ENCODE results near the gene FAM187B.

The FAM187B gene

DNA sequence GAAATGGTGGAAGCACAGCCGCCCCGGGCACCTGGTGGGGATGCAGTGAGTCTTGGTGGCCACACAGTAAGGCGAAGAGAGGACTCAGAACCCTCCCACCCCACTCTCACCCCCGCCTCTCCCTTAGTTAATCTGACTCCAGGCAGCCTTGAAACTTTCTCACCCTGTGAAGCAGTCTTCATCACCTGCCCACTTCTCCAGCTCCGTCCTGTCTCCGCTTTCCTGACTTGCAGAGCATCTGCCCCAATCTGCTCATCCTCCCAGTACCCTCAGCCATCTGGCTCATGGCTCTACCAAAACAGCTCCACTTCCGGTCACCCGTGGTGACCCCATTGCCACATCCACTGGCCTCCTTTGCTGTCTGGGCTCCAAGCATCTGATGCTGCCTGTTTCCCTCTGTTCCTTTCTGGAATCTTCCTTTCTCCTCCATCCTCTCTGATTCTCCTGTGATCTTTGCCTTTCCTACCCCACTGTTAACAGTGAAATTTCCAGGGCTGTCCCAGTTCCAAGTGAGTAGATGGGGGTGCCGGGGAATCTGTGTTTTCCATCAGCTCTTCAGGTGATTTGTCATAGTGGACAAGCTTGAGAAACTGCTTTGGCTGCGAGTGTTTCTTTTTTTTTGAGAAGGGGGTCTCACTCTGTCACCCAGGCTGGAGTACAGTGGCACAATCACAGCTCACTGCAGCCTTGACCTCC lies 44.6 kb upstream of the FAM187B start:
- CTCF ChIA-PET: interaction anchor here (0.7 to 3.8 kb wide), 6 partner anchors 13 to 265 kb away, joined by 3 to 17 read pairs (median 4); no protein-coding TSS in a partner anchor

DNA sequence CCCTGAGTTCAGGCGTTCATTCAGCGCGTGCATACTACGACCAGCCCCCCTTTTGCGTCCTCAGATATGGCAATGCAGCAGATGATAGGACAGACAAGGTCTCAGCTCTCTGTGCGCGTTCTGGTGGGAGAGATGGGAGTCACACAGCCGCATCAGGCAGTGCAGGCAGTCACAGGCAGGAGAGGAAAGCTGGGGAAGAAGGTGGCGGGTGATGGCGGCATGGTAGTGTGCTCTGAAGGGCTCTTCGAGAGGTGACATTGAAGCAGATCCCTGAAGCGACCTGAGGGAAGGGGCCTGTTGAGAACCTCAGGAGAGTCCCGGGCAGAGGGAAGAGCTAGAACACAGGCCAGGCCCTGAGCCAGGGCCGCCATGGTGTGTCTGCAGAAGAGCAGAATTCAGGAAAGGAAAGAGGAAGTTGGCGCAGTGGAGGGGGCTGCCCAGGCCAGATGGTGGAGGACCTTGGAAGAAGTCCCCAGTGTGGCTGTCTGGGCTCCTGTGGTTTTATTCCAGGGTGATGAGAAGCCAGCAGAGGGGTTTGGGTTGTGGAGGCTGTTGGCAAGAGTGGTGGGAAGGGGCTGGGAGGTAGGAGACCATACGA lies 43.7 kb upstream of the FAM187B start:
- Histone ChIP-seq H3K27ac (ENCODE audit: extremely low read depth, low read depth, low read length) (peak overlapping the region; percentile 22; the same call in 1 of the 2 replicates), H3K4me1 (ENCODE audit: control insufficient read depth, insufficient read depth, low read length) (peaks cover 7% of the 10 kb centered on the region), H3K9me3 (ENCODE audit: control insufficient read depth, insufficient read depth, low read depth, low read length) (no peaks in the 10 kb centered on the region), H3K4me3 (ENCODE audit: low read depth, low read length) (no peak overlapping the region), H3K36me3 (ENCODE audit: control insufficient read depth in 2 of 2, insufficient read depth in 1 of 2, low read length in 2 of 2) (peaks cover 66 to 73% of the 10 kb centered on the region in 2 experiments)
- ChIA-PET POLR2A (interaction anchor here (0.6 kb wide), 1 partner anchor 9 kb away, joined by 3 read pairs; no protein-coding TSS in a partner anchor), CTCF (interaction anchor here (0.7 to 1.5 kb wide), 4 partner anchors 35 to 223 kb away, joined by 3 to 8 read pairs (median 6); no protein-coding TSS in a partner anchor)
- TF ChIP-seq ZNF426 (tag by site-specific recombination; IDR thresholded peaks at IDR 0.05) (no peak), HOXD13 (CRISPR knock-in tag; IDR thresholded peaks at IDR 0.05; ENCODE audit: borderline replicate concordance) (peak; percentile 42; the same call in 1 of the 2 replicates), ZNF274 (IDR thresholded peaks at IDR 0.05; ENCODE audit: low read length) (no peak), ZNF274 (tag by site-specific recombination; IDR thresholded peaks at IDR 0.05; ENCODE audit: borderline replicate concordance) (no peak), ZNF10 (tag by site-specific recombination; IDR thresholded peaks at IDR 0.05) (no peak)
- TF ChIP-seq, protein P1, sequence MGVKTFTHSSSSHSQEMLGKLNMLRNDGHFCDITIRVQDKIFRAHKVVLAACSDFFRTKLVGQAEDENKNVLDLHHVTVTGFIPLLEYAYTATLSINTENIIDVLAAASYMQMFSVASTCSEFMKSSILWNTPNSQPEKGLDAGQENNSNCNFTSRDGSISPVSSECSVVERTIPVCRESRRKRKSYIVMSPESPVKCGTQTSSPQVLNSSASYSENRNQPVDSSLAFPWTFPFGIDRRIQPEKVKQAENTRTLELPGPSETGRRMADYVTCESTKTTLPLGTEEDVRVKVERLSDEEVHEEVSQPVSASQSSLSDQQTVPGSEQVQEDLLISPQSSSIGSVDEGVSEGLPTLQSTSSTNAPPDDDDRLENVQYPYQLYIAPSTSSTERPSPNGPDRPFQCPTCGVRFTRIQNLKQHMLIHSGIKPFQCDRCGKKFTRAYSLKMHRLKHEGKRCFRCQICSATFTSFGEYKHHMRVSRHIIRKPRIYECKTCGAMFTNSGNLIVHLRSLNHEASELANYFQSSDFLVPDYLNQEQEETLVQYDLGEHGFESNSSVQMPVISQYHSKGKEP (tag by site-specific recombination; IDR thresholded peaks at IDR 0.05): no peak
- TF ChIP-seq, protein P2, sequence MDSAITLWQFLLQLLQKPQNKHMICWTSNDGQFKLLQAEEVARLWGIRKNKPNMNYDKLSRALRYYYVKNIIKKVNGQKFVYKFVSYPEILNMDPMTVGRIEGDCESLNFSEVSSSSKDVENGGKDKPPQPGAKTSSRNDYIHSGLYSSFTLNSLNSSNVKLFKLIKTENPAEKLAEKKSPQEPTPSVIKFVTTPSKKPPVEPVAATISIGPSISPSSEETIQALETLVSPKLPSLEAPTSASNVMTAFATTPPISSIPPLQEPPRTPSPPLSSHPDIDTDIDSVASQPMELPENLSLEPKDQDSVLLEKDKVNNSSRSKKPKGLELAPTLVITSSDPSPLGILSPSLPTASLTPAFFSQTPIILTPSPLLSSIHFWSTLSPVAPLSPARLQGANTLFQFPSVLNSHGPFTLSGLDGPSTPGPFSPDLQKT (IDR thresholded peaks at IDR 0.05; ENCODE audit: borderline replicate concordance, low read depth, low read length): no peak
- TF ChIP-seq, protein P3, sequence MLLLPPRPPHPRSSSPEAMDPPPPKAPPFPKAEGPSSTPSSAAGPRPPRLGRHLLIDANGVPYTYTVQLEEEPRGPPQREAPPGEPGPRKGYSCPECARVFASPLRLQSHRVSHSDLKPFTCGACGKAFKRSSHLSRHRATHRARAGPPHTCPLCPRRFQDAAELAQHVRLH (tag by site-specific recombination; IDR thresholded peaks at IDR 0.05): no peak

More for the DNA sequence above, 44.6 kb upstream of the FAM187B start:
- POLR2A ChIA-PET: interaction anchor here (0.6 to 0.7 kb wide), 2 partner anchors 8 to 88 kb away, joined by 3 read pairs; no protein-coding TSS in a partner anchor
- H3K36me3 ChIP-seq (ENCODE audit: control insufficient read depth in 2 of 2, insufficient read depth in 1 of 2, low read length in 2 of 2): peaks cover 70 to 82% of the 10 kb centered on the region in 2 experiments
- 0 out of 2 replicates have a peak overlapping the region, but pooled peaks have one; percentile 9 for H3K27ac ChIP-seq (ENCODE audit: extremely low read depth, low read depth, low read length)
- peaks cover 7% of the 10 kb centered on the region for H3K4me1 ChIP-seq (ENCODE audit: control insufficient read depth, insufficient read depth, low read length)
- H3K9me3 ChIP-seq (ENCODE audit: control insufficient read depth, insufficient read depth, low read depth, low read length): no peaks in the 10 kb centered on the region
- TF ChIP-seq ZNF157 (tag by site-specific recombination; IDR thresholded peaks at IDR 0.05) (no peak), SCRT1 (tag by site-specific recombination; IDR thresholded peaks at IDR 0.05; ENCODE audit: borderline replicate concordance) (no peak), ZNF114 (tag by site-specific recombination; IDR thresholded peaks at IDR 0.05) (no peak), ZNF747 (tag by site-specific recombination; IDR thresholded peaks at IDR 0.05) (no peak), ZBTB20 (tag by site-specific recombination; IDR thresholded peaks at IDR 0.05) (peak; percentile 75), PRDM1 (tag by site-specific recombination; IDR thresholded peaks at IDR 0.05) (0 out of 2 replicates have a peak, but pooled peaks have one; percentile 20)
- no peak overlapping the region for H3K4me3 ChIP-seq (ENCODE audit: low read depth, low read length)

DNA sequence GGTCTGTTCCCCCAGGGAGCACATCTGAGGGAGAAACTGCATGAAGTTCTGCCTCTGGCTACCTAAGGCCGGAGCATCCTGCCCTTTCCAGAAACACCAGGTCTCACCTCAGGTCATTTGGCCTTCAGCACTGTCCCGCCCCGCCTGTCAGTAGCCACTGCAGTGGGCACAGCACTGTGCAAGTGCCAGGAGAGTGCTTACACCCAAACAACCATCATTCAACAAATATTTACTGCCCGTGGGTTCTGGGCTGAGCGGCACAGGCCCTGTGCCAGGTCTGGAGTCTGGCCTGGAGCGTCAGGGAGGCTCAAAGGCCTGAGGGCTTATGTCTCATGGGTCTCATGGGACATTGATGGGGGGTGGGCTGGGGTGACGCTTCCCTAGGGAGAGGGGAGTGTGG lies 43.0 kb upstream of the FAM187B start:
- Histone ChIP-seq H3K36me3 (ENCODE audit: control insufficient read depth in 2 of 2, insufficient read depth in 1 of 2, low read length in 2 of 2) (peaks cover 64 to 68% of the 10 kb centered on the region in 2 experiments), H3K4me1 (ENCODE audit: control insufficient read depth, insufficient read depth, low read length) (peaks cover 14% of the 10 kb centered on the region), H3K4me3 (ENCODE audit: low read depth, low read length) (no peak overlapping the region), H3K27ac (ENCODE audit: extremely low read depth, low read depth, low read length) (no peak overlapping the region), H3K9me3 (ENCODE audit: control insufficient read depth, insufficient read depth, low read depth, low read length) (no peaks in the 10 kb centered on the region)
- CTCF ChIA-PET: interaction anchor here (0.7 to 1.6 kb wide), 4 partner anchors 24 to 224 kb away, joined by 3 to 8 read pairs (median 6); no protein-coding TSS in a partner anchor
- POLR2A ChIA-PET: no interaction called here
- TF ChIP-seq ZNF791 (tag by site-specific recombination; IDR thresholded peaks at IDR 0.05): no peak
- no peak for TF ChIP-seq ZNF19 (tag by site-specific recombination; IDR thresholded peaks at IDR 0.05; ENCODE audit: low read depth)
- no peak for TF ChIP-seq ZNF658 (tag by site-specific recombination; IDR thresholded peaks at IDR 0.05)
- TF ChIP-seq ZNF530 (tag by site-specific recombination; IDR thresholded peaks at IDR 0.05; ENCODE audit: low read depth): no peak
- TF ChIP-seq PRDM1 (tag by site-specific recombination; IDR thresholded peaks at IDR 0.05): no peak
- no peak for TF ChIP-seq ZNF23 (tag by site-specific recombination; IDR thresholded peaks at IDR 0.05; ENCODE audit: borderline replicate concordance)
- TF ChIP-seq ZNF510 (tag by site-specific recombination; IDR thresholded peaks at IDR 0.05; ENCODE audit: insufficient replicate concordance): no peak
- TF ChIP-seq, protein P4, sequence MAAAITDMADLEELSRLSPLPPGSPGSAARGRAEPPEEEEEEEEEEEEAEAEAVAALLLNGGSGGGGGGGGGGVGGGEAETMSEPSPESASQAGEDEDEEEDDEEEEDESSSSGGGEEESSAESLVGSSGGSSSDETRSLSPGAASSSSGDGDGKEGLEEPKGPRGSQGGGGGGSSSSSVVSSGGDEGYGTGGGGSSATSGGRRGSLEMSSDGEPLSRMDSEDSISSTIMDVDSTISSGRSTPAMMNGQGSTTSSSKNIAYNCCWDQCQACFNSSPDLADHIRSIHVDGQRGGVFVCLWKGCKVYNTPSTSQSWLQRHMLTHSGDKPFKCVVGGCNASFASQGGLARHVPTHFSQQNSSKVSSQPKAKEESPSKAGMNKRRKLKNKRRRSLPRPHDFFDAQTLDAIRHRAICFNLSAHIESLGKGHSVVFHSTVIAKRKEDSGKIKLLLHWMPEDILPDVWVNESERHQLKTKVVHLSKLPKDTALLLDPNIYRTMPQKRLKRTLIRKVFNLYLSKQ (tag by site-specific recombination; IDR thresholded peaks at IDR 0.05; ENCODE audit: borderline replicate concordance): no peak
- no peak for TF ChIP-seq BCL11A (tag by site-specific recombination; IDR thresholded peaks at IDR 0.05; ENCODE audit: low read depth)
